ENCODE measurements around the gene CLDN10. TPM values are rescaled to one million over a fixed set of nuclear protein-coding genes. Genes with fewer than 3 reads are reported as not detected.

Gene CLDN10
- total RNA-seq, 1 donor from 2014 or later: 0.32 TPM

DNA sequence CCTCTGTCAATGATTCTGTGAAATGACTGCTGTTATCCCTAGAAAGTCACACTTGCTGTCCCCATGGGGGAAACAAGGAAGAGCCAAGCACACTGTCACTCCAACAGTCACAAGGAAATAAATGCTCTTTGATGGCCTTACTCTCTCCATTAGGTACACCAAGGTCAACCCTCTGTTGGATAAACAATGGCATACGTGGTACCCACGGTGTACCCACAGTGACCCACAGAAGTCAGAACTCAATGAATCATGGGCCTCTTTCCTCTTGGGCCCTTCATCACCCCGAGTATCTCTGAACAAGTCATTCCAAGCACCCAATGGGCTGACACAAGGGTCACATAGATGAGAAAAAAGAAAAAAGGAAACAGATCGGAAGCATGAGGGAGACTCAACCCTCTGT is 76.6 kb downstream of the CLDN10 start:
- Mint-ChIP-seq H3K4me1 (ENCODE audit: low read depth, unreplicated experiment) (peaks cover 7% of the 10 kb centered on the region), H3K36me3 (ENCODE audit: low read depth, unreplicated experiment) (peaks cover 45% of the 10 kb centered on the region), H3K27me3 (ENCODE audit: low read depth, unreplicated experiment) (no peaks in the 10 kb centered on the region), H3K4me3 (ENCODE audit: unreplicated experiment) (no peak overlapping the region), H3K27ac (ENCODE audit: unreplicated experiment) (no peak overlapping the region), H3K9me3 (ENCODE audit: unreplicated experiment) (no peaks in the 10 kb centered on the region)
- Histone ChIP-seq H3K79me2 (ENCODE audit: insufficient read depth, low read length) (peaks cover 3% of the 10 kb centered on the region), H3K27me3 (ENCODE audit: insufficient read depth, low read length) (no peaks in the 10 kb centered on the region), H3K4me1 (ENCODE audit: insufficient read depth, low read length) (peaks cover 4% of the 10 kb centered on the region), H2AFZ (ENCODE audit: low read depth, low read length) (no peak overlapping the region), H3K4me3 (ENCODE audit: insufficient read depth, low read depth, low read length) (no peak overlapping the region), H3K27ac (ENCODE audit: low read depth, low read length) (no peak overlapping the region), H4K20me1 (ENCODE audit: insufficient read depth, low read length) (peaks cover 22% of the 10 kb centered on the region), H3K9me3 (ENCODE audit: insufficient read depth, low read depth, low read length) (no peaks in the 10 kb centered on the region), H3K9ac (ENCODE audit: low read length) (no peak overlapping the region), H3K4me2 (ENCODE audit: low read length) (no peak overlapping the region), H3K36me3 (ENCODE audit: insufficient read depth, low read length) (peaks cover 53% of the 10 kb centered on the region)
- DNase-seq (ENCODE audit: low read depth): no peak
- FAIRE-seq: no peak
- TF ChIP-seq, protein P1, sequence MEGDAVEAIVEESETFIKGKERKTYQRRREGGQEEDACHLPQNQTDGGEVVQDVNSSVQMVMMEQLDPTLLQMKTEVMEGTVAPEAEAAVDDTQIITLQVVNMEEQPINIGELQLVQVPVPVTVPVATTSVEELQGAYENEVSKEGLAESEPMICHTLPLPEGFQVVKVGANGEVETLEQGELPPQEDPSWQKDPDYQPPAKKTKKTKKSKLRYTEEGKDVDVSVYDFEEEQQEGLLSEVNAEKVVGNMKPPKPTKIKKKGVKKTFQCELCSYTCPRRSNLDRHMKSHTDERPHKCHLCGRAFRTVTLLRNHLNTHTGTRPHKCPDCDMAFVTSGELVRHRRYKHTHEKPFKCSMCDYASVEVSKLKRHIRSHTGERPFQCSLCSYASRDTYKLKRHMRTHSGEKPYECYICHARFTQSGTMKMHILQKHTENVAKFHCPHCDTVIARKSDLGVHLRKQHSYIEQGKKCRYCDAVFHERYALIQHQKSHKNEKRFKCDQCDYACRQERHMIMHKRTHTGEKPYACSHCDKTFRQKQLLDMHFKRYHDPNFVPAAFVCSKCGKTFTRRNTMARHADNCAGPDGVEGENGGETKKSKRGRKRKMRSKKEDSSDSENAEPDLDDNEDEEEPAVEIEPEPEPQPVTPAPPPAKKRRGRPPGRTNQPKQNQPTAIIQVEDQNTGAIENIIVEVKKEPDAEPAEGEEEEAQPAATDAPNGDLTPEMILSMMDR (IDR thresholded peaks at IDR 0.05; ENCODE audit: insufficient read depth, low read depth, low read length): no peak

Other genes with a start within 250 kb of the CLDN10 start
- gene DZIP1, start 92.0 kb downstream of the CLDN10 start, total RNA-seq: 49.2 and 52.4 TPM in 2 replicates
- gene DNAJC3, start 124.4 kb downstream of the CLDN10 start, total RNA-seq: 51.7 and 55.7 TPM in 2 replicates

Data from astrocyte (in vitro differentiated cells and primary cell).